Measurements from ENCODE around the gene PPP2R1B. TPM values are rescaled to one million over a fixed set of nuclear protein-coding genes. Genes with fewer than 3 reads are reported as not detected.

Gene PPP2R1B
- total RNA-seq, 1 donor from 2014 or later, result 44.5 TPM

GRCh38 chr11:111814557-111815320, 48.5 kb upstream of the PPP2R1B start:
- Histone ChIP-seq H3K27me3 (ENCODE audit: insufficient read depth, low read length) (no peaks in the 10 kb centered on the region), H3K4me2 (ENCODE audit: low read length) (no peak overlapping the region), H3K4me3 (ENCODE audit: insufficient read depth, low read depth, low read length) (no peak overlapping the region), H3K9ac (ENCODE audit: low read length) (no peak overlapping the region), H3K27ac (ENCODE audit: low read depth, low read length) (no peak overlapping the region), H3K9me3 (ENCODE audit: insufficient read depth, low read depth, low read length) (no peaks in the 10 kb centered on the region), H3K4me1 (ENCODE audit: insufficient read depth, low read length) (peaks cover 3% of the 10 kb centered on the region), H2AFZ (ENCODE audit: low read depth, low read length) (no peak overlapping the region), H3K79me2 (ENCODE audit: insufficient read depth, low read length) (no peaks in the 10 kb centered on the region), H3K36me3 (ENCODE audit: insufficient read depth, low read length) (no peaks in the 10 kb centered on the region), H4K20me1 (ENCODE audit: insufficient read depth, low read length) (no peaks in the 10 kb centered on the region)
- DNase-seq (ENCODE audit: low read depth) (peak; percentile 70), FAIRE-seq (no peak)
- no peak for TF ChIP-seq CTCF (IDR thresholded peaks at IDR 0.05; ENCODE audit: insufficient read depth, low read depth, low read length)
- TF ChIP-seq EZH2 (IDR thresholded peaks at IDR 0.05; ENCODE audit: insufficient read depth, low read length), result no peak
- no peaks in the 10 kb centered on the region for H3K9me3 Mint-ChIP-seq (ENCODE audit: unreplicated experiment)
- no peaks in the 10 kb centered on the region for H3K27me3 Mint-ChIP-seq (ENCODE audit: low read depth, unreplicated experiment)
- no peak overlapping the region for H3K27ac Mint-ChIP-seq (ENCODE audit: unreplicated experiment)
- peaks cover 13% of the 10 kb centered on the region for H3K36me3 Mint-ChIP-seq (ENCODE audit: low read depth, unreplicated experiment)
- no peak overlapping the region for H3K4me3 Mint-ChIP-seq (ENCODE audit: unreplicated experiment)
- no peaks in the 10 kb centered on the region for H3K4me1 Mint-ChIP-seq (ENCODE audit: low read depth, unreplicated experiment)

DNA sequence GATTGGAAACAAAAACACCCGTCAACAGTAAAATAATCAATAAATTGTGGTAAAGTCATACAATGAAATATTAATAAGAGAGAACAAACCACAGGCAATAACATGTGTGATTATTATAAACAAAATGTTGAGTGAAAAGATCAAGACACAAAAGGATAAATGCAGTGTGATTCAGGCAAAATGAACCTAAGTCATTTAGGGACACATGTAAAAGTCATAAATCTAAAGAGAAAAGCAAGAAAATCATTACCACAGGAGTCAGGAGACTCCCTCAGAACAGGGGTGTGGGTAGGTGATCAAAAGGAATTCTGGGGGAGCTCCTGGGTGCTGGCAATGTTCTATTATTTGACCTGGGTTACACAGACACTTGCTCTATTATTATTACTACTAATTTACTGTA, 47.9 kb upstream of the PPP2R1B start:
- TF ChIP-seq EZH2 (IDR thresholded peaks at IDR 0.05; ENCODE audit: insufficient read depth, low read length) (no peak), CTCF (IDR thresholded peaks at IDR 0.05; ENCODE audit: insufficient read depth, low read depth, low read length) (no peak)
- Mint-ChIP-seq H3K4me3 (ENCODE audit: unreplicated experiment) (no peak overlapping the region), H3K9me3 (ENCODE audit: unreplicated experiment) (no peaks in the 10 kb centered on the region), H3K36me3 (ENCODE audit: low read depth, unreplicated experiment) (peaks cover 13% of the 10 kb centered on the region), H3K27me3 (ENCODE audit: low read depth, unreplicated experiment) (no peaks in the 10 kb centered on the region), H3K27ac (ENCODE audit: unreplicated experiment) (no peak overlapping the region), H3K4me1 (ENCODE audit: low read depth, unreplicated experiment) (no peaks in the 10 kb centered on the region)
- no peak for DNase-seq (ENCODE audit: low read depth)
- no peaks in the 10 kb centered on the region for H3K9me3 ChIP-seq (ENCODE audit: insufficient read depth, low read depth, low read length)
- FAIRE-seq, result no peak
- H3K79me2 ChIP-seq (ENCODE audit: insufficient read depth, low read length), result no peaks in the 10 kb centered on the region
- H3K4me1 ChIP-seq (ENCODE audit: insufficient read depth, low read length), result peaks cover 3% of the 10 kb centered on the region
- H2AFZ ChIP-seq (ENCODE audit: low read depth, low read length), result no peak overlapping the region
- no peaks in the 10 kb centered on the region for H4K20me1 ChIP-seq (ENCODE audit: insufficient read depth, low read length)
- H3K9ac ChIP-seq (ENCODE audit: low read length), result no peak overlapping the region
- H3K27ac ChIP-seq (ENCODE audit: low read depth, low read length), result no peak overlapping the region
- no peaks in the 10 kb centered on the region for H3K36me3 ChIP-seq (ENCODE audit: insufficient read depth, low read length)
- no peak overlapping the region for H3K4me2 ChIP-seq (ENCODE audit: low read length)
- H3K27me3 ChIP-seq (ENCODE audit: insufficient read depth, low read length), result no peaks in the 10 kb centered on the region
- no peak overlapping the region for H3K4me3 ChIP-seq (ENCODE audit: insufficient read depth, low read depth, low read length)

- Mint-ChIP-seq H3K27me3 (ENCODE audit: low read depth, unreplicated experiment) (no peaks in the 10 kb centered on the region), H3K9me3 (ENCODE audit: unreplicated experiment) (no peaks in the 10 kb centered on the region), H3K27ac (ENCODE audit: unreplicated experiment) (no peak overlapping the region), H3K4me3 (ENCODE audit: unreplicated experiment) (no peak overlapping the region), H3K4me1 (ENCODE audit: low read depth, unreplicated experiment) (no peaks in the 10 kb centered on the region), H3K36me3 (ENCODE audit: low read depth, unreplicated experiment) (peaks cover 19% of the 10 kb centered on the region)
- TF ChIP-seq CTCF (IDR thresholded peaks at IDR 0.05; ENCODE audit: insufficient read depth, low read depth, low read length) (no peak), EZH2 (IDR thresholded peaks at IDR 0.05; ENCODE audit: insufficient read depth, low read length) (no peak)
- Histone ChIP-seq H3K9ac (ENCODE audit: low read length) (no peak overlapping the region), H3K79me2 (ENCODE audit: insufficient read depth, low read length) (no peaks in the 10 kb centered on the region), H2AFZ (ENCODE audit: low read depth, low read length) (no peak overlapping the region), H3K4me3 (ENCODE audit: insufficient read depth, low read depth, low read length) (no peak overlapping the region), H4K20me1 (ENCODE audit: insufficient read depth, low read length) (no peaks in the 10 kb centered on the region), H3K4me2 (ENCODE audit: low read length) (no peak overlapping the region), H3K36me3 (ENCODE audit: insufficient read depth, low read length) (peaks cover 3% of the 10 kb centered on the region), H3K4me1 (ENCODE audit: insufficient read depth, low read length) (peaks cover 3% of the 10 kb centered on the region), H3K9me3 (ENCODE audit: insufficient read depth, low read depth, low read length) (no peaks in the 10 kb centered on the region), H3K27ac (ENCODE audit: low read depth, low read length) (no peak overlapping the region), H3K27me3 (ENCODE audit: insufficient read depth, low read length) (no peaks in the 10 kb centered on the region)
- no peak for DNase-seq (ENCODE audit: low read depth)
- FAIRE-seq, result no peak
These were observed 46.0 kb upstream of the PPP2R1B start for GRCh38 chr11:111812211-111812610.

Data from astrocyte (in vitro differentiated cells and primary cell).